VCaP (cell line): ENCODE results near the gene C1orf159.

Experiments
- H3K27ac ChIP-seq: fragments of 450-650 bp; 2 replicates; pipeline ENCODE4 v1.5.1; 2017
- CTCF ChIP-seq: fragments of 450-650 bp; conservative IDR thresholded peaks from 2 replicates; pipeline ENCODE4 v1.5.1; 2017; ENCODE audit warnings: mild to moderate bottlenecking, moderate library complexity

The C1orf159 gene

GRCh38 chr1:1141911-1142250 lies 26.0 kb upstream of the C1orf159 start:
- H3K27ac ChIP-seq: no peak overlapping the region
- no peak for TF ChIP-seq CTCF

GRCh38 chr1:1141244-1141910 lies 25.5 kb upstream of the C1orf159 start:
- no peak overlapping the region for H3K27ac ChIP-seq
- TF ChIP-seq CTCF: no peak

- TF ChIP-seq CTCF: no peak
- H3K27ac ChIP-seq: no peak overlapping the region
Measured at GRCh38 chr1:1140673-1141072, 24.8 kb upstream of the C1orf159 start.

GRCh38 chr1:1137256-1138045 lies 21.6 kb upstream of the C1orf159 start:
- no peak overlapping the region for H3K27ac ChIP-seq
- TF ChIP-seq CTCF: no peak

GRCh38 chr1:1136547-1137230 lies 20.8 kb upstream of the C1orf159 start:
- TF ChIP-seq CTCF: no peak
- H3K27ac ChIP-seq: no peak overlapping the region

GRCh38 chr1:1135339-1136136 lies 19.6 kb upstream of the C1orf159 start:
- TF ChIP-seq CTCF: no peak
- H3K27ac ChIP-seq: no peak overlapping the region
